Gastroesophageal sphincter (tissue), 3 donors: Measurements from ENCODE around the gene RETREG1.

Experiments used
- EP300 ChIP-seq: sonication (generic); formaldehyde crosslinking; IDR thresholded peaks from one replicate; pipeline ENCODE4 v1.6.1; 2017; ENCODE audit warnings: antibody characterized with exemption, mild to moderate bottlenecking
- POLR2A ChIP-seq, 2 donors: fragments of 450-650 bp; IDR thresholded peaks; one replicate each; pipeline ENCODE4 v1.6.1; 2017; ENCODE audit warnings: antibody characterized with exemption in 2 of 2, mild to moderate bottlenecking in 2 of 2, moderate library complexity in 1 of 2
- TF ChIP-seq, protein P1 (sequence below), 4 experiments: fragments of 200-600 bp in 2 of 4; fragments of 450-650 bp in 2 of 4; sonication (generic) in 1 of 4; IDR thresholded peaks; one replicate each; pipeline ENCODE4 v1.5.1; 2017 to 2019; ENCODE audit warnings: antibody characterized with exemption in 4 of 4, mild to moderate bottlenecking in 2 of 4, moderate library complexity in 2 of 4

DNA sequence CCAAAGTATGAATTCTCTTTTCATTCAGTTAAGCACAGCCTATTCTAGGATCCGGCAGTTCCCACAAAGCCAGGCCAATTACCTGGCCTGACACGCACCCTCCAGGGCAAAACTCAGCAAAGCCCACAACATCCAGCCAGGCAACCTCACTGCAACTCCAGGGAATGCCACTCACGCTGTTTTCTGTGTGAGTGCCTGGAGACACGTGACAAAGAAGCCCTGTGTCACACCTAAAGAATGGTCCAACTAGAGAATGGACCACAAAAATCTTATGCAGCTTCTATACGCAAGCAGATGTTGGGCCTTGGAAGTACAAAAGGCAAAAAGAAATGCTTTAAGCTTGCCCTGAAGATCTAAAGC lies 20.2 kb downstream of the RETREG1 start:
- TF ChIP-seq, protein P1, sequence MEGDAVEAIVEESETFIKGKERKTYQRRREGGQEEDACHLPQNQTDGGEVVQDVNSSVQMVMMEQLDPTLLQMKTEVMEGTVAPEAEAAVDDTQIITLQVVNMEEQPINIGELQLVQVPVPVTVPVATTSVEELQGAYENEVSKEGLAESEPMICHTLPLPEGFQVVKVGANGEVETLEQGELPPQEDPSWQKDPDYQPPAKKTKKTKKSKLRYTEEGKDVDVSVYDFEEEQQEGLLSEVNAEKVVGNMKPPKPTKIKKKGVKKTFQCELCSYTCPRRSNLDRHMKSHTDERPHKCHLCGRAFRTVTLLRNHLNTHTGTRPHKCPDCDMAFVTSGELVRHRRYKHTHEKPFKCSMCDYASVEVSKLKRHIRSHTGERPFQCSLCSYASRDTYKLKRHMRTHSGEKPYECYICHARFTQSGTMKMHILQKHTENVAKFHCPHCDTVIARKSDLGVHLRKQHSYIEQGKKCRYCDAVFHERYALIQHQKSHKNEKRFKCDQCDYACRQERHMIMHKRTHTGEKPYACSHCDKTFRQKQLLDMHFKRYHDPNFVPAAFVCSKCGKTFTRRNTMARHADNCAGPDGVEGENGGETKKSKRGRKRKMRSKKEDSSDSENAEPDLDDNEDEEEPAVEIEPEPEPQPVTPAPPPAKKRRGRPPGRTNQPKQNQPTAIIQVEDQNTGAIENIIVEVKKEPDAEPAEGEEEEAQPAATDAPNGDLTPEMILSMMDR (IDR thresholded peaks at IDR 0.05), result no peak
- TF ChIP-seq EP300 (no peak), POLR2A (IDR thresholded peaks at IDR 0.05) (no peak)
